Measurements from ENCODE around the gene ATG7.
"Not testable (repeated sequence)": the region's sequence is repeated elsewhere in the genome, so short reads cannot be mapped to it uniquely, and the experiment has no call there.

The ATG7 gene

GRCh38 chr3:11511606-11512005, 239.4 kb downstream of the ATG7 start:
- not testable (repeated sequence) for DNase-seq

GRCh38 chr3:11513125-11513816, 241.1 kb downstream of the ATG7 start:
- DNase-seq: not testable (repeated sequence)

GRCh38 chr3:11513817-11514135, 241.6 kb downstream of the ATG7 start:
- no peak for DNase-seq

GRCh38 chr3:11514191-11514821, 242.1 kb downstream of the ATG7 start:
- DNase-seq: no peak

GRCh38 chr3:11517601-11518000, 245.4 kb downstream of the ATG7 start:
- no peak for DNase-seq

GRCh38 chr3:11521167-11521566, 249.0 kb downstream of the ATG7 start:
- DNase-seq: no peak

- no peak for DNase-seq
Observed at GRCh38 chr3:11522398-11522715, 250.2 kb downstream of the ATG7 start.

GRCh38 chr3:11522953-11523571, 250.9 kb downstream of the ATG7 start:
- DNase-seq: no peak

- DNase-seq: no peak
Observed at GRCh38 chr3:11523572-11524101, 251.4 kb downstream of the ATG7 start.

- not testable (repeated sequence) for DNase-seq
Observed at GRCh38 chr3:11526121-11526520, 253.9 kb downstream of the ATG7 start.

- DNase-seq: no peak
Observed at GRCh38 chr3:11529281-11529680, 257.1 kb downstream of the ATG7 start.

- no peak for DNase-seq
Observed at GRCh38 chr3:11530153-11530721, 258.0 kb downstream of the ATG7 start.

- no peak for DNase-seq
Observed at GRCh38 chr3:11532931-11533391, 260.8 kb downstream of the ATG7 start.

GRCh38 chr3:11534011-11534792, 262.0 kb downstream of the ATG7 start:
- DNase-seq: no peak

GRCh38 chr3:11534793-11535101, 262.6 kb downstream of the ATG7 start:
- DNase-seq: no peak

- DNase-seq: no peak
Observed at GRCh38 chr3:11535243-11535960, 263.2 kb downstream of the ATG7 start.

GRCh38 chr3:11536132-11536935, 264.1 kb downstream of the ATG7 start:
- DNase-seq: no peak

- no peak for DNase-seq
Observed at GRCh38 chr3:11536936-11537612, 264.9 kb downstream of the ATG7 start.

GRCh38 chr3:11538581-11538980, 266.4 kb downstream of the ATG7 start:
- DNase-seq: no peak

GRCh38 chr3:11539218-11539617, 267.0 kb downstream of the ATG7 start:
- DNase-seq: no peak

- DNase-seq: no peak
Observed at GRCh38 chr3:11539677-11540076, 267.5 kb downstream of the ATG7 start.

All from NCI-H1436 treated with DMSO at 0.1 percent for 48 hours (cell line).